Uterus (tissue), 4 donors: Measurements from ENCODE around the gene MEIS3. TPM values are rescaled to one million over a fixed set of nuclear protein-coding genes. Genes with fewer than 3 reads are reported as not detected.
"Not testable (repeated sequence)": the region's sequence is repeated elsewhere in the genome, so short reads cannot be mapped to it uniquely, and the experiment has no call there.

ENCODE experiments used
- DNase-seq, 2 donors: peaks; one replicate each; pipeline ENCODE4 v3.0.0-alpha.2; 2019 to 2020
- H3K27ac ChIP-seq, 2 donors: fragments of 200-600 bp; sonication (generic); 1 replicate in 1 of 2; 2 replicates in 1 of 2; pipeline ENCODE4 v1.5.1; 2016 to 2018
- H3K27me3 ChIP-seq, 2 donors: fragments of 200-600 bp; sonication (generic); one replicate each; pipeline ENCODE4 v1.5.1; 2018 to 2019; ENCODE audit warnings: control low read depth in 1 of 2
- H3K36me3 ChIP-seq, 2 donors: fragments of 200-600 bp; sonication (generic); one replicate each; pipeline ENCODE4 v1.5.1; 2019; ENCODE audit warnings: control low read depth in 1 of 2
- H3K4me1 ChIP-seq, 2 donors: fragments of 200-600 bp; sonication (generic); one replicate each; pipeline ENCODE4 v1.5.1; 2018 to 2019; ENCODE audit warnings: control low read depth in 1 of 2
- H3K4me3 ChIP-seq, 2 donors: fragments of 200-600 bp; sonication (generic); 1 replicate in 1 of 2; 2 replicates in 1 of 2; pipeline ENCODE4 v1.5.1; 2018 to 2019; ENCODE audit warnings: mild to moderate bottlenecking in 1 of 2
- H3K9me3 ChIP-seq, 2 donors: fragments of 200-600 bp; sonication (generic); one replicate each; pipeline ENCODE4 v1.5.1; 2019; ENCODE audit warnings: control low read depth in 1 of 2
- POLR2A ChIP-seq, 2 donors: fragments of 450-650 bp; IDR thresholded peaks; one replicate each; pipeline ENCODE4 v1.6.1; 2016; ENCODE audit warnings: antibody characterized with exemption in 2 of 2, mild to moderate bottlenecking in 1 of 2, moderate library complexity in 1 of 2
- intact Hi-C: fragments of 100-400 bp; cut with DNase I; formaldehyde crosslinking; loops from one replicate; pipeline ENCODE4 v1.15.1; 2023; ENCODE audit warnings: low total_unique reads
- total RNA-seq, 4 donors: library from RNA; depleted of rRNA in 3 of 4; stranded (reverse); fragments of >200 nt in 3 of 4; gene quantifications; one replicate each; pipeline versions ENCODE4 v1.1.0 to v1.2.4, GENCODE V29; 2014 to 2023
- TF ChIP-seq, protein P1 (sequence below), 4 experiments: fragments of 200-600 bp in 2 of 4; fragments of 450-650 bp in 2 of 4; sonication (generic) in 2 of 4; IDR thresholded peaks; one replicate each; pipeline ENCODE4 v1.5.1; 2016 to 2019; ENCODE audit warnings: antibody characterized with exemption in 4 of 4, mild to moderate bottlenecking in 2 of 4, moderate library complexity in 1 of 4
- donor health status: DM: yes; HTN: yes; CAD: no.

MEIS3 gene
- total RNA-seq, 4 donors from 2014 or later, result 28.9 to 133 (median 75.0) TPM

DNA sequence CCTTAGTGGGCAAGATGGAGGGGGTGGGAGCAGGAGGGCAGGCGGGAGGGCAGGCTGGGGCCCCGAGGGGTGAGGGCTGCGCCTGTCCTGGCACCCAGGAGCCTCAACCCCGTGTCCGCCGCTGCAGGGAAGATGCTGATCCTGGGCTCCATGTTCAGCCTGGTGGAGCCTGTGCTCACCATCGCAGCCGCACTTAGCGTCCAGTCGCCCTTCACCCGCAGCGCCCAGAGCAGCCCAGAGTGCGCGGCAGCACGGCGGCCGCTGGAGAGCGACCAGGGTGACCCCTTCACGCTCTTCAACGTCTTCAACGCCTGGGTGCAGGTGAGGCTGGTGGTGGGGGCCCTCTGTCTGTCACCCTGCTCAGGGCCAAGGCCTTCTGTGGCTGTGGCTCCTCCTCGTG, 46.7 kb downstream of the MEIS3 start:
- Histone ChIP-seq H3K4me3 (no peak overlapping the region), H3K4me1 (no peaks in the 10 kb centered on the region), H3K36me3 (no peaks in the 10 kb centered on the region), H3K9me3 (no peaks in the 10 kb centered on the region), H3K27ac (no peak overlapping the region), H3K27me3 (no peaks in the 10 kb centered on the region)
- no peak for DNase-seq
- no peak for TF ChIP-seq POLR2A (IDR thresholded peaks at IDR 0.05)
- TF ChIP-seq, protein P1, sequence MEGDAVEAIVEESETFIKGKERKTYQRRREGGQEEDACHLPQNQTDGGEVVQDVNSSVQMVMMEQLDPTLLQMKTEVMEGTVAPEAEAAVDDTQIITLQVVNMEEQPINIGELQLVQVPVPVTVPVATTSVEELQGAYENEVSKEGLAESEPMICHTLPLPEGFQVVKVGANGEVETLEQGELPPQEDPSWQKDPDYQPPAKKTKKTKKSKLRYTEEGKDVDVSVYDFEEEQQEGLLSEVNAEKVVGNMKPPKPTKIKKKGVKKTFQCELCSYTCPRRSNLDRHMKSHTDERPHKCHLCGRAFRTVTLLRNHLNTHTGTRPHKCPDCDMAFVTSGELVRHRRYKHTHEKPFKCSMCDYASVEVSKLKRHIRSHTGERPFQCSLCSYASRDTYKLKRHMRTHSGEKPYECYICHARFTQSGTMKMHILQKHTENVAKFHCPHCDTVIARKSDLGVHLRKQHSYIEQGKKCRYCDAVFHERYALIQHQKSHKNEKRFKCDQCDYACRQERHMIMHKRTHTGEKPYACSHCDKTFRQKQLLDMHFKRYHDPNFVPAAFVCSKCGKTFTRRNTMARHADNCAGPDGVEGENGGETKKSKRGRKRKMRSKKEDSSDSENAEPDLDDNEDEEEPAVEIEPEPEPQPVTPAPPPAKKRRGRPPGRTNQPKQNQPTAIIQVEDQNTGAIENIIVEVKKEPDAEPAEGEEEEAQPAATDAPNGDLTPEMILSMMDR (IDR thresholded peaks at IDR 0.05), result no peak
- intact Hi-C loops, result no loop called here

DNA sequence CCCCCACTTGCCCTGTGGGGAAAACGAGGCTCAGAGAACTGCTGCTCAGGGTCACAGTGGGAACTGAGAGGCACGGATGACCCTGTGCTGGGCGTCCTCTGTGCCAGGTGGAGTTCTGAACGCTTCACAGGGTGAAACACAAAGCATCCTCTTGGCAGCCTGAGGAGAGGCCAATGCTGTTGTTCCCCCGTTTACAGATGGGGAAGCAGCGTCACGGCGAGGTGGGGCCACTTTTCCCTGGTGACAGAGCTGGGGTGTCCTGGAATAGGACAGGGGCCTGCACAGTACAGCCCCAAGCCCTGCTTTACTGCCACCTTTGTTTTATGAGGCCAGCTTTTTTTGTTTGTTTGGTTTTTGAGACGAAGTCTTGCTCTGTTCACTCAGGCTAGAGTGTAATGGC, 48.1 kb downstream of the MEIS3 start:
- TF ChIP-seq POLR2A (IDR thresholded peaks at IDR 0.05), result no peak
- TF ChIP-seq, protein P1 (IDR thresholded peaks at IDR 0.05), result no peak
- DNase-seq, result no peak
- H3K4me3 ChIP-seq, result no peak overlapping the region
- H3K27ac ChIP-seq, result no peak overlapping the region
- H3K4me1 ChIP-seq, result no peaks in the 10 kb centered on the region
- intact Hi-C loops, result no loop called here
- H3K9me3 ChIP-seq, result no peaks in the 10 kb centered on the region
- H3K36me3 ChIP-seq, result no peaks in the 10 kb centered on the region
- no peaks in the 10 kb centered on the region for H3K27me3 ChIP-seq

DNA sequence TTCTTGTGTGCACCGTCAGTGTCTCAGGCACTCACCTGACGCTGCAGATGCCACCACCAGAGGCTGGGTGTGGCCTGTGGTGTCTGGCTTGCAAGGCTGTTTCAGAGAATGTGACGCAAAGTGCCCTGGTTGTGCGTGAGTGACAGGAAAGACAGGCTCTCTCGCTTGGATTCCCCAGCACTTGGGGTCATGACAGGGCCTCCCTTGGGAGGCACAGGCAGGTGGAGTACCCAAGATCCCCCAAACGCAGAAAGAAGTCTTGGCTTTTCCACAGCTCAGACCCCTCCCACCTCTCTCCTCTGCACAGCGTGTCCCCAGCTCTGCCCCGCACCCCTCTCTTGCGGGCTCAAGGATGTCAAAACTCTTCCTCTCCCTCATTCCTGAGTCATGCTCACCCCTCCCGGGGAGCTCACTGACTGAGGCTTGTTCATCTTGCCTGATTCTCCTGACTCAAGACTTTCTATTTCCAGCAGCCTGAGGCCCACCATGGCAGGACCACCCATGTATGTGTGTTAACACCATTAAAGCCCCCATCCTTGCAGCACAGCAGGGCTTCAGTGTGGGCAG, 49.2 kb downstream of the MEIS3 start:
- H3K4me1 ChIP-seq, result no peaks in the 10 kb centered on the region
- no peaks in the 10 kb centered on the region for H3K36me3 ChIP-seq
- intact Hi-C loops, result no loop called here
- H3K9me3 ChIP-seq, result no peaks in the 10 kb centered on the region
- H3K4me3 ChIP-seq, result no peak overlapping the region
- H3K27ac ChIP-seq, result no peak overlapping the region
- H3K27me3 ChIP-seq, result no peaks in the 10 kb centered on the region
- DNase-seq, result no peak
- no peak for TF ChIP-seq POLR2A (IDR thresholded peaks at IDR 0.05)
- TF ChIP-seq, protein P1 (IDR thresholded peaks at IDR 0.05), result no peak

DNA sequence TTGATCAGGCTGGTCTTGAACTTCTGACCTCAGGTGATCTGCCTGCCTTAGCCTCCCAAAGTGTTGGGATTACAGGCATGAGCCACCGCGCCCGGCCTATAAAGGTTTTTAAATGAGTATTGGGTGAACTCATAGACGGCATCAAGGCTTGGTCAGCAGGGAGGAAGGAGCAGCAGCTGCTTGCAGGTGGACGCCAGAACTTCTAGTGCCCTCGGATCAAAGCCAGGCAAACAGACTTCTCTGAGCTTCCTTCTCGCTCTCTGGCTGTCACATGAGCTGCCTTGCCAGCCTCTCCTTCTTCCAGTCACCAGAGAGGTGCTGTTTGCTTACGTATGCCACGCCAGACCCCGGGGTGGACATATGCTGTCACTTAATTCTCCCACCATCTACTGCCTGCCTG, 53.9 kb downstream of the MEIS3 start:
- H3K27me3 ChIP-seq, intact Hi-C loops, H3K4me1 ChIP-seq, H3K36me3 ChIP-seq, H3K9me3 ChIP-seq, DNase-seq, H3K4me3 ChIP-seq, H3K27ac ChIP-seq: not testable (repeated sequence)

DNA sequence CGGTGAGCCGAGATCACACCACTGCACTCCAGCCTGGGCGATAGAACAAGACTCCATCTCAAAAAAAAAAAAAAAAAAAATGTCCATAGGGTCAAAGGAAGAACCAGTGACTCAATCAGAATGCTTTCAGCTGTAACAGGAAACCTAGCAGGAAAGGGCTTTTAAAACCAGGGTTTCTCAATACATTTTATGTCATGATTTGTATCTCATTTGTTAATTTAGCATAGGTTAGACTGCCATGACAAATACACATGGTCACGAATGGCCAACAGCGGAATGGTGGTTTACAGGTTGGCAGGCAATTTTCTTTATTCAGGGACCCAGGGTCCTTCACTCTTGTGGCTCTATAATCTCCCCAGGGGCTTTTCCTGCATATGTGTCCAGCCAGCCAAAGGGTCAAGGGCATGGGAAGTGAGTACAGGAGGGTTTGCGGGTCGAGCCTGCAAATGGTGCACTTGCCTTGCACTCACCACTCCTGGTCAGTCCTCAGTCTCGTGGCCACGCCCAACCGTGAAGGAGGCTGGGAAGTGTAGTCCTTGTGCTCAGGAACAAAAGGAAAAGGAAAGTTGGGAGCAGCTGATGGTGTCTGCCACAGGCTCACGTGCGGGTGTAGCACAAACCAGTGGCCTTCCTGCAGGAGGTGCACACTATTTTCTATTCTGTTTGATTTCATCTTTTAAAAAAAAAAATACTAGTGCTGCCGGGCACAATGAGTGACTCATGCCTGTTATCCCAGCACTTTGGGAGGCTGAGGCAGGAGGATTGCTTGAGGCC, 55.4 kb downstream of the MEIS3 start:
- Histone ChIP-seq H3K36me3 (no peaks in the 10 kb centered on the region), H3K27me3 (no peaks in the 10 kb centered on the region), H3K4me1 (no peaks in the 10 kb centered on the region), H3K4me3 (no peak overlapping the region), H3K27ac (no peak overlapping the region), H3K9me3 (no peaks in the 10 kb centered on the region)
- TF ChIP-seq, protein P1 (IDR thresholded peaks at IDR 0.05), result no peak
- TF ChIP-seq POLR2A (IDR thresholded peaks at IDR 0.05), result no peak
- intact Hi-C loops, result no loop called here
- DNase-seq, result no peak
